ENCODE data around the gene NAP1L5. TPM values are rescaled to one million over a fixed set of nuclear protein-coding genes. Genes with fewer than 3 reads are reported as not detected.

Gene NAP1L5
- total RNA-seq, 2 experiments from 2014 or later, result 3.3 to 4.2 TPM

DNA sequence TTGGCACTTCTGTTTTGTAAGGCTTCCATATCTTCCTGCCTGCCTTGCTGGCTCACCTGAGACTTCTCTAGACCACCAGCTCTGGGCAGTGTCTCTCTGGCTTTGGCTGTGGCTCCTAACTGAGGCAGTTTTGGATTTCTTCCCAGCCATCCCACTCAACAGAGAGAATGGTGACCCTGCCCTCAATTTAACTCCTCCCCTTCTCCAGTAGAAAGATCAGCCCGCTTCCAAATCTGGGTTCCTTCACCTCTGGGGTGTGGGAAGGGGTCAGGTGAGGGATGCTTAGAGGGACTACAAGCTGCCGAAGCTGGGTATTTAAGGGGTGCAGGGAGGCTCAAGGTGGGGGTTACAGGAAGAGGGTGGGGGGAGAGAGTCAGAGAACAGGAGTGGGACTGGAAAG is 23.7 kb downstream of the NAP1L5 start:
- no peaks in the 10 kb centered on the region for H3K9me3 Mint-ChIP-seq
- peaks cover 23% of the 10 kb centered on the region for H3K36me3 Mint-ChIP-seq
- POLR2A ChIA-PET, result no interaction called here
- H3K27me3 Mint-ChIP-seq, result no peaks in the 10 kb centered on the region
- ATAC-seq (ENCODE audit: low read depth), result no peak
- no peak for DNase-seq
- peaks cover 4% of the 10 kb centered on the region for H3K4me1 Mint-ChIP-seq
- H3K4me3 Mint-ChIP-seq, result no peak overlapping the region
- no peak overlapping the region for H3K27ac Mint-ChIP-seq

DNA sequence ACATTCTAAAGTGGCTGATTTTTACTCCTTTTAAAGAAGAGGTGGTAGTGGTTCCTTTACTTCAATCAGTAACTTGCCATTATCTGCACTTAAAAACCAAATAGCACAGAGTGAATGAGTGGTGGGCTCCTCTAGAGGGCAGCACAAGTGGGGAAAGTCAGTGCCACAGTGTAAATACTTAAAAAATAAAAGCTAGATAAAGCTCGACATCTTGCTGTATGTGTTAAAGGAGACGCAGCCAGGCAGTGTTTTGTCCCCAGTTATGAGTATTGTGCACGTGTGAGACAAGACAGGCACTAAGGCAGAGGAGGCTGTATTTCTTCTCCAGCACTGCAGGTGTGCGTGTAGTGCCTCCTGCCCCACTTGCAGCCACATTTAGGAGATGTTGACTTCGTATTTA is 24.6 kb downstream of the NAP1L5 start:
- POLR2A ChIA-PET, result no interaction called here
- H3K27ac Mint-ChIP-seq, result no peak overlapping the region
- DNase-seq (no peak), ATAC-seq (ENCODE audit: low read depth) (peak; percentile 78)
- H3K4me1 Mint-ChIP-seq, result peaks cover 4% of the 10 kb centered on the region
- no peaks in the 10 kb centered on the region for H3K9me3 Mint-ChIP-seq
- no peak overlapping the region for H3K4me3 Mint-ChIP-seq
- H3K27me3 Mint-ChIP-seq, result no peaks in the 10 kb centered on the region
- peaks cover 15% of the 10 kb centered on the region for H3K36me3 Mint-ChIP-seq

DNA sequence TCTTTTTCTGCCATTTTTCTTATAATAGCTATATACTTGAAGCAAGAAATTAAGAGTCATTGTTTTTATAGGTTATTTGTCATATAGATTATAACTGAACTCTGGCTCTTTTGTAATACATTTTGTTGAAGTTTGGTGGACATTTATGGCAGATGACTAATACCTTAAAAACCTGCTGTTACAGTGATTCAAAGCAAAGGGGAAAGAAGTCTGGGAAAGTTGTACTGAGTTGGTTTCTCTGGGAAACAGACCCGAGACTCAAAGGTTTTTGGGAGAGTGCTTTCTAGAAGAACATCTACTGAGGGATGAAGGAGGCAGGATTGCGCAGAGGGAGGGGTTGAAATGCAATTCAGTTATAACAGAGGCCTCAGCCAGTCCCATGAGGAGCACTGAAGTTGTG is 35.9 kb downstream of the NAP1L5 start:
- Mint-ChIP-seq H3K27ac (no peak overlapping the region), H3K36me3 (peaks cover 8% of the 10 kb centered on the region), H3K27me3 (no peaks in the 10 kb centered on the region), H3K9me3 (no peaks in the 10 kb centered on the region), H3K4me3 (no peak overlapping the region), H3K4me1 (peaks cover 8% of the 10 kb centered on the region)
- POLR2A ChIA-PET, result no interaction called here
- DNase-seq (no peak), ATAC-seq (ENCODE audit: low read depth) (no peak)

DNA sequence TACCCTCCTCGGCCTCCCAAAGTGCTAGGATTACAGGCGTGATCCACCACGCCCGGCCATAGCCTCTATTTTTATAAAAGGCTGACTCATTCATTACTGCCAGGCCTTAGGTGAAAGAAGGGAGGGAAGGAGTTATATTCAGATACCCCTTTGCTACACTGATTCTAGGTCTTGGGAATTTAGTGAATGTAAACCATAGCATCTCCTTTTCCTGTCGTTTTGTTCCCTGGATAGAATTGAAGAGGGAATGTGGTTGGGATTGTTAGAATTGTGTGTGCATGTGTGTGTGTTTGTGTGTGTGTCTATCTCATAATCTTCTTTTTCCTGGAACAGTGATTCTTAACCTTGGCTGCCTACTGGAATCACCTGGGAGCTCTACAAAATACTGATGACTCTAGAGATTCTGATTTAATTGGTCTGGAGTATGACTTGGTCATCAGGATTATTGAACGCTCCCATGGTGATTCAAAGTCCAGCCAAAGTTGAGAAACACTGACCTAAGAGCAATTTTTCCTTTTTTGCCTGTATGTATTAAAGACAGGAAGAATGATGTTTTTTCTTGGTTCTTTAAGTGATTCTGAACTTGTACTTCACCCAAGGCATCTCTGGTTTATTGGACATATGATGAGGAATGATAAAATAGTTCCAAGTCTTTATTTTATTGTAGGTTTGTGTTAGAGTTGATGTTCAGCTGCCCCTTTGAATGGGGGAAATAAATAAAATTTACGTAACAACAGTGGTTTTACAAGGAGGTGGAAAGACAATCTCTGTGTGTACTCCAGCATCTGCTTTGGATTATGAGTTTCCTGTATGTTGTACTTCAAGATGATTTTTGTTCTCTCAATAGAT is 37.0 kb downstream of the NAP1L5 start:
- Mint-ChIP-seq H3K27ac (no peak overlapping the region), H3K9me3 (no peaks in the 10 kb centered on the region), H3K4me3 (no peak overlapping the region), H3K36me3 (peaks cover 15% of the 10 kb centered on the region), H3K4me1 (peaks cover 8% of the 10 kb centered on the region), H3K27me3 (no peaks in the 10 kb centered on the region)
- ATAC-seq (ENCODE audit: low read depth), result no peak
- POLR2A ChIA-PET, result no interaction called here
- no peak for DNase-seq

DNA sequence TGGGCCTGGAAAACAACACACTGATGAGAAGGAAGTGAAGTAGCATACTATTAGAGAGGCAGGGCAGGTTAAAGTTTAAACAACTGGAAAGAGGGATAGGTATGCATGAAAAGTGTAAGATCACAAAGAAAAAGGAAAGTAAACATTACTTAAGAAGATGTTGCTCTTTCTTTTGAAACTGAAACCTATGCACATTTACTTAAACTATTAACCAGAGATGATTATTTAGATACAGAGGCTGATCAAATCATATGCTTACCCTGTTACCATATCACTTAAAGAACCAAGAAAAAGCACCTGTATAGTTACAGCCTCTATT is 37.8 kb downstream of the NAP1L5 start:
- no peak overlapping the region for H3K27ac Mint-ChIP-seq
- peaks cover 23% of the 10 kb centered on the region for H3K36me3 Mint-ChIP-seq

DNA sequence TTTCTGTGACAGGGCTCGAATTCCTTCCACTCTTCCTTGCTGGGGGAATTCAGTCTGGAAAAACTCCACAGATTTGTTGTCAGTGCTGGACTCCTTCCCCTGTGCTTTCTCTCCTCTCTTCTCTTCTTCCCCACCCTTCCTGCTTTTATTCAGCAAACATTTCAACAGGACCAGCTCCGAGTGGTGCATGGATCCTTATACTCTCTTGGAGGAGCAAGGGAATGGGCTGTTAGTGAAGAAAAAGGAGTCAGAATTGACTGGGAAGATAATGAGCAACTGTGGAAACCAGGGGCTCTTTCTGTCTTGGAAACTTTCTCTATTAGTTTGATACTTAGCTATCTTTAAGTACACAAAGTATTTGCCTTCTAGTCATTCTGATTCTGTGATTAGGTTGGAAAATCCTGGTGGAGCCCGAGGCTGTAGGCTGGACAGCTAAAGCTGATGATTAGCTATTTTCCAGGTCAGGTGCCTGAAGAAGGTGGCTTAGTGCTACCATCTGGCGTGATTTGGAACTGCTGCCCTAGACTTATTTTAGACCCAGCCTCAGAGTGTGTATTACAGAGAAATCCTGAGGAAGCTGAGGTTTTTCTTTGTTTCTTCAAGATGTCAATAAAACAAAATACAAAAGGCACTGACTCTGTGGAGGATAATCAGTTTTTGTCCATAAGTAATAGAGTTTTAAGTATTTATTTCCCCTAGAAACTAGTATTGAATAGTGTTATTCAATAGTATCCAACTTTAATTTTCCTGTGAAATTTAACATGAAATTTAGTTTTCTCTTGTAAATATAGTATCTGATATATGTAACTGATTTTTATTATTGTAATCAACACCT is 38.4 kb downstream of the NAP1L5 start:
- H3K27me3 Mint-ChIP-seq, result no peaks in the 10 kb centered on the region
- peaks cover 23% of the 10 kb centered on the region for H3K36me3 Mint-ChIP-seq
- peaks cover 8% of the 10 kb centered on the region for H3K4me1 Mint-ChIP-seq
- no peaks in the 10 kb centered on the region for H3K9me3 Mint-ChIP-seq
- DNase-seq (no peak), ATAC-seq (ENCODE audit: low read depth) (peak; percentile 66)
- no peak overlapping the region for H3K27ac Mint-ChIP-seq
- POLR2A ChIA-PET, result interaction anchor here (1.0 kb wide), 1 partner anchor 120 kb away, joined by 6 read pairs; no protein-coding TSS in a partner anchor
- no peak overlapping the region for H3K4me3 Mint-ChIP-seq

More for the DNA sequence above, 37.8 kb downstream of the NAP1L5 start:
- POLR2A ChIA-PET, result interaction anchor here (1.0 kb wide), 1 partner anchor 120 kb away, joined by 6 read pairs; no protein-coding TSS in a partner anchor
- DNase-seq, result no peak
- no peaks in the 10 kb centered on the region for H3K9me3 Mint-ChIP-seq
- ATAC-seq (ENCODE audit: low read depth), result no peak
- H3K4me1 Mint-ChIP-seq, result peaks cover 8% of the 10 kb centered on the region
- no peak overlapping the region for H3K4me3 Mint-ChIP-seq
- no peaks in the 10 kb centered on the region for H3K27me3 Mint-ChIP-seq

DNA sequence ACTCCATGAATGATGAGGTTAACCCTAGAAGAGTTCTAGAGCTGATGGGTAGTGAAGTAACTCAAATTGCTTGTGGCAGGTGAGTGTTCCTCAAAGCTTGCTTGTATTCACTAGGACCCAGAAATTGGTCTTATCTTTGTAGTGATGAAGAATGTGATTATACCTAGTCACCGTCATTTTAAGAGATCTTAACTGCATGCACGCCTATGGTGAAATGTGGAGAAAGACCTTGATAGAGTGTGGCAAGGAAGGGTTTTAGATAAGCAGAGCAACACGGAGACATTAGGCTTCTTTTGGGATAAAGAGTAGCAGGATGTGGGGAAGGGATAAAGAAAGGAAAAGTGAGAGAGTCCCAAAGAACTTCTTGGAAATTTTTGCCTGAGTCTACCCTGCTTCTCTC is 42.4 kb downstream of the NAP1L5 start:
- DNase-seq (no peak), ATAC-seq (ENCODE audit: low read depth) (no peak)
- POLR2A ChIA-PET, result no interaction called here
- Mint-ChIP-seq H3K27ac (no peak overlapping the region), H3K4me1 (peaks cover 10% of the 10 kb centered on the region), H3K36me3 (peaks cover 26% of the 10 kb centered on the region), H3K9me3 (no peaks in the 10 kb centered on the region), H3K27me3 (no peaks in the 10 kb centered on the region), H3K4me3 (no peak overlapping the region)

DNA sequence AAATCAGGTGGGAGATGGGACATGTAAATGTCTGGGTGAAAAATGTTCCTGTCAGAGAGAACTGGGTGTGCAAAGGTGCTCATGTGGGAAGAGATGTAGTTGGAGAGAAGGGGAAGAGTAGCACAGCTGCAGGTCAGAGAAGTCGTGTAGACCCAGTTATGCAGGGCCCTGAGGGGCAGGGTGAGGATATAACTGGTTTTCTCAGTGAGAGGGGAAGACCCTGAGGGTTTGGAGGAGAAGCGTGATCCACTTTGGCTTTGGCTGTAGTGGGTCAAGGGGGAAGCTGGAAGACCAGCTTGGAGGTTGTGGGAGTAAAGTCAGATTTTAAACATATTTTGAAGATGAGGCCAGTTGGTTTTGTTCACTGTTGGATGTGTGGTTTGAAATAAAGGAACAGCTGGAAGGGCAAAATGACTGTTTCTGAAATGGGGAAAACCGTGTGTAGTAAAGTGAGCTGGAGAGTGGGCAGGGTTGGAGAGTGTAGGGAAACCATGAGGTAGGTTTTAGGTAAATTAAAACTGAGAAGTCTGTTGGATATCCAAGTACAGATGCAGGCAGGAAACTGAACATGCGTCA is 44.2 kb downstream of the NAP1L5 start:
- H3K4me1 Mint-ChIP-seq, result peaks cover 8% of the 10 kb centered on the region
- ATAC-seq (ENCODE audit: low read depth) (no peak), DNase-seq (no peak)
- H3K27me3 Mint-ChIP-seq, result no peaks in the 10 kb centered on the region
- peaks cover 28% of the 10 kb centered on the region for H3K36me3 Mint-ChIP-seq
- no peak overlapping the region for H3K27ac Mint-ChIP-seq
- POLR2A ChIA-PET, result no interaction called here
- no peaks in the 10 kb centered on the region for H3K9me3 Mint-ChIP-seq
- no peak overlapping the region for H3K4me3 Mint-ChIP-seq

DNA sequence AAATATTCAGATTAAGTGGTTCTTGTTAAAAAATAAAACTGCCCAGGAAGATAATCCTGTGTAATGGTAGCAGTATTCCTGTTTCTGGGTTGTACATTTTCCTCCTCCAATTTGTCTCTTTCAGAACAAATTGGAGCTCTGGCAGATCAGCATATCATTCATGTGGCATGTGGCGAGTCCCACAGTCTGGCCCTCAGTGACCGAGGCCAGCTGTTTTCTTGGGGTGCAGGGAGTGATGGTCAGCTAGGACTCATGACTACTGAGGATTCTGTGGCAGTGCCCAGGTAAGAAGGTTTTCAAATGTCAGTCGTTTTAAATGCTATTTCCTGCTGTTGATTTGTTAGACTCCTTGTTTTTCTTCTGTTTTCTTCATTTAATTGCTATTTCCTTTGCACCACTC is 47.9 kb downstream of the NAP1L5 start:
- H3K4me1 Mint-ChIP-seq, result peaks cover 11% of the 10 kb centered on the region

DNA sequence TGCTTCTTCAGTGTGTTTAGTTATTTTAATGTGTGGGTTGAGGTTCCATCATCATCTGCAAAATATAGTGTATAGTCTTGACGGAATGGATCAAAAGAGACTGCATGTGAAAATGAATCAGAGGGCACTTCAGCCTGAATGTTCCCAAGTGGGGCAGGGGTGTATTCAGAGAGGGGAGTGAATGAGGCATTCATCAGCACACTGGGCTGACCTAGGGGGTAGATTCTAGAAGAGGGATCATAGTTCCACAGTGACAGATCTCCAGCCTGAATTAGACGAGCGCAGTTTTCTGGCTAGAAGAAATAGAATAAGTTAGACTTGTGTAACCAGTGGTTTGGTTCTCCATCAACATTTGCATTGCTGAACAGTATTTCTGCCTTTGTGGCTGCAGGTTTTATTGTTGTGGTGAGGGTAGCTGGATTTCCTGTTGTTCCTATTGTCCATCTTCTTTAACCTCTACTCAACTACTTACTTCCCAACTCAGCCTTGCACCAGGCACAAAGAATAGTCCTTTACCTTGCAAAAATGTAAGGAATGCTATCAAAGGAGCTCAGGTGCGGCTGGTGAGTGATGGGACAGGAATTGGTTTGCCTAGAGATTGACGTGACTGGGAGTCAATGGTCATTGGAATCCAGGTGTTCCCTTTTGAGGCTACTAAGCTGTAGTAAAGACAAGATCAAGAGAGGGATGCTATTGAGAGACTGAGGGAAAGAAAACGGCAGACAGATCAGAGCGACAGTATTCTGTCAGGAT is 50.9 kb downstream of the NAP1L5 start:
- peaks cover 9% of the 10 kb centered on the region for H3K36me3 Mint-ChIP-seq
- H3K9me3 Mint-ChIP-seq, result peaks cover 4% of the 10 kb centered on the region
- peaks cover 8% of the 10 kb centered on the region for H3K4me1 Mint-ChIP-seq
- no peak overlapping the region for H3K27ac Mint-ChIP-seq
- H3K27me3 Mint-ChIP-seq, result no peaks in the 10 kb centered on the region
- no peak for DNase-seq
- no peak for ATAC-seq (ENCODE audit: low read depth)
- POLR2A ChIA-PET, result no interaction called here
- no peak overlapping the region for H3K4me3 Mint-ChIP-seq

More for the DNA sequence above, 47.9 kb downstream of the NAP1L5 start:
- H3K27me3 Mint-ChIP-seq, result no peaks in the 10 kb centered on the region
- ATAC-seq (ENCODE audit: low read depth), result no peak
- no peaks in the 10 kb centered on the region for H3K9me3 Mint-ChIP-seq
- H3K4me3 Mint-ChIP-seq, result no peak overlapping the region
- no peak overlapping the region for H3K27ac Mint-ChIP-seq
- no peak for DNase-seq
- peaks cover 13% of the 10 kb centered on the region for H3K36me3 Mint-ChIP-seq
- POLR2A ChIA-PET, result no interaction called here

DNA sequence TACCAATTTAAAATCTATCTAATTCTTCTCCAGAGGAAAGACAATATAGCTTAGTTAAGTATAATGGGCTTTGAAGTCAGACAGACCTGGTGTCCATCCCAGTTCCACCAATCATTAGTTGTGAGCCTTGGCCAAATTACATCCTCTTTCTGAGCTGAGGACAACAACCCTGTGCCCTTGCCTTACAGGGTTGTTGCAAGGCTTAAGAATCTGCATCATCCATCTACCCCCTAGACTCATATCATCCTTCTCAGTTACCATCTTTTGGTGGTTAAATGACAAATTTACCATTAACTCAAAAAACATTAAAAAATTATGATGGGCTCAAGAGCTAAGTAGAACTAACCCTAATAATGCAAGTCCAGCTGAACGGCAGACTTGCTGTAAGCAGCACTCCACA is 51.6 kb downstream of the NAP1L5 start:
- ATAC-seq (ENCODE audit: low read depth) (no peak), DNase-seq (no peak)
- POLR2A ChIA-PET, result no interaction called here
- H3K4me3 Mint-ChIP-seq, result no peak overlapping the region
- H3K4me1 Mint-ChIP-seq, result peaks cover 8% of the 10 kb centered on the region
- peaks cover 6% of the 10 kb centered on the region for H3K9me3 Mint-ChIP-seq
- H3K36me3 Mint-ChIP-seq, result peaks cover 9% of the 10 kb centered on the region
- no peak overlapping the region for H3K27ac Mint-ChIP-seq
- H3K27me3 Mint-ChIP-seq, result no peaks in the 10 kb centered on the region

Data from activated naive CD8-positive, alpha-beta T cell treated with anti-CD3 and anti-CD28 coated beads, Interleukin-2, amount 10 ng/mL, durations not matched to agents 7 days and 5 days (primary cell).